Peyer's patch (tissue), 4 donors: ENCODE measurements around the gene ZNF672.

Experiments used
- POLR2A ChIP-seq, 2 donors: fragments of 450-650 bp; IDR thresholded peaks; one replicate each; pipeline ENCODE4 v1.5.1; 2017; ENCODE audit warnings: antibody characterized with exemption in 2 of 2, mild to moderate bottlenecking in 2 of 2, moderate library complexity in 2 of 2
- TF ChIP-seq, protein P1 (sequence below), 6 experiments: fragments of 450-650 bp in 4 of 6; fragments of 200-600 bp in 2 of 6; sonication (generic) in 1 of 6; IDR thresholded peaks; one replicate each; pipeline ENCODE4 v1.5.1; 2017 to 2019; ENCODE audit warnings: antibody characterized with exemption in 6 of 6, mild to moderate bottlenecking in 3 of 6, moderate library complexity in 1 of 6

GRCh38 chr1:248820041-248820585, 17.9 kb upstream of the ZNF672 start:
- TF ChIP-seq, protein P1, sequence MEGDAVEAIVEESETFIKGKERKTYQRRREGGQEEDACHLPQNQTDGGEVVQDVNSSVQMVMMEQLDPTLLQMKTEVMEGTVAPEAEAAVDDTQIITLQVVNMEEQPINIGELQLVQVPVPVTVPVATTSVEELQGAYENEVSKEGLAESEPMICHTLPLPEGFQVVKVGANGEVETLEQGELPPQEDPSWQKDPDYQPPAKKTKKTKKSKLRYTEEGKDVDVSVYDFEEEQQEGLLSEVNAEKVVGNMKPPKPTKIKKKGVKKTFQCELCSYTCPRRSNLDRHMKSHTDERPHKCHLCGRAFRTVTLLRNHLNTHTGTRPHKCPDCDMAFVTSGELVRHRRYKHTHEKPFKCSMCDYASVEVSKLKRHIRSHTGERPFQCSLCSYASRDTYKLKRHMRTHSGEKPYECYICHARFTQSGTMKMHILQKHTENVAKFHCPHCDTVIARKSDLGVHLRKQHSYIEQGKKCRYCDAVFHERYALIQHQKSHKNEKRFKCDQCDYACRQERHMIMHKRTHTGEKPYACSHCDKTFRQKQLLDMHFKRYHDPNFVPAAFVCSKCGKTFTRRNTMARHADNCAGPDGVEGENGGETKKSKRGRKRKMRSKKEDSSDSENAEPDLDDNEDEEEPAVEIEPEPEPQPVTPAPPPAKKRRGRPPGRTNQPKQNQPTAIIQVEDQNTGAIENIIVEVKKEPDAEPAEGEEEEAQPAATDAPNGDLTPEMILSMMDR (IDR thresholded peaks at IDR 0.05): no peak
- no peak for TF ChIP-seq POLR2A (IDR thresholded peaks at IDR 0.05)
